Activated CD4-positive, CD25-positive, alpha-beta regulatory T cell treated with anti-CD3 and anti-CD28 coated beads, Interleukin-2, amount 50 U/mL, for 24 hours (primary cell): ENCODE measurements around the gene RIBC1.
"Not testable (repeated sequence)": the region's sequence is repeated elsewhere in the genome, so short reads cannot be mapped to it uniquely, and the experiment has no call there.

Source experiments
- ATAC-seq, 2 donors: fragments of 150-1000 bp; cut with Tn5 transposase; one replicate each; pipeline ENCODE4 v1.10.0; 2021; ENCODE audit warnings: mild to moderate bottlenecking in 1 of 2, moderate library complexity in 1 of 2

Gene RIBC1

GRCh38 chrX:53422861-53423306 lies at the start of gene RIBC1:
TSS of gene RIBC1 (plus strand) at chrX:53422873. CDS start at chrX:53426277, 3,404 bp downstream.
- ATAC-seq: no peak

DNA sequence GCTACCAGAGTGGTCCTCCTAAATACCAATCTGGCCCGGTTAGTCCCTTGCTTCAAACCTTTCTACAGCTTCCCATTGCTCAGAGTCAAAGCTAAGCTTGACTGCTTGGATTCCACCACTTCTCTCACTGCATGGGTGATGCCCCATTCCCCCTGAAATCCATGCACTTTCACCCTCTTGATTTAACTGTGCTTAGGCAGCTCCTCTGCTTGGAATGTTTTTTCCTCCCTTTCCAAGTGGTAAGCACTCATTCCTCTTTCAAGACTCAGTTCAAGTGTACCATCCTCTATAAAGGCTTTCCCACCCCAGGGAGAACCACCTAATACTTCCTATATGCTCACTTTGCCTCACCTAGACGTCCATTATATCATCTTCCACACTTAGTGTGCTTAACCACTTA lies 49.4 kb upstream of the RIBC1 start:
- no peak for ATAC-seq

- no peak for ATAC-seq
Observed at GRCh38 chrX:53374222-53374820, 48.4 kb upstream of the RIBC1 start.

- no peak for ATAC-seq
Observed at GRCh38 chrX:53374923-53375322, 47.8 kb upstream of the RIBC1 start.

- no peak for ATAC-seq
Observed at GRCh38 chrX:53376888-53377287, 45.8 kb upstream of the RIBC1 start.

DNA sequence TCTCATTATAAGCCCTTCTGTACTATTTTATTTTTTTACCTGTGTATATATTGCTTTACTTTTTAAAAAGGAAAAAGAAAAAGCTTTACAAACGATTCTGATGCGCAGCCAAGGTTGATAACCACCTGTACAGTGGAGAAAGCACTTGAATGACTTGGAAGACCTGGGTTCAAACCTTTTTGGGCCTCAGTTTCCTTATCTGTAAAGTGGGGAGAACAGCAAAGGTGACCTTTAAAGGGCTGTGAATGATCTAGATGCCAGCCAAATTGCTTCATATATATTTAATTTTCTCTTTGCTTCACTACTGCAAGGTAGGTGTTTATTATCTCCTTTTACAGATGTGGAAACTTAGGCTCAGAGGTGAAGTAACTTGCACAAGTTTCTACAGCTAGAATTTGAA lies 45.2 kb upstream of the RIBC1 start:
- no peak for ATAC-seq

- peak in 1 of 2 donors; percentile 13 for ATAC-seq
Observed at GRCh38 chrX:53379008-53379710, 43.5 kb upstream of the RIBC1 start.

DNA sequence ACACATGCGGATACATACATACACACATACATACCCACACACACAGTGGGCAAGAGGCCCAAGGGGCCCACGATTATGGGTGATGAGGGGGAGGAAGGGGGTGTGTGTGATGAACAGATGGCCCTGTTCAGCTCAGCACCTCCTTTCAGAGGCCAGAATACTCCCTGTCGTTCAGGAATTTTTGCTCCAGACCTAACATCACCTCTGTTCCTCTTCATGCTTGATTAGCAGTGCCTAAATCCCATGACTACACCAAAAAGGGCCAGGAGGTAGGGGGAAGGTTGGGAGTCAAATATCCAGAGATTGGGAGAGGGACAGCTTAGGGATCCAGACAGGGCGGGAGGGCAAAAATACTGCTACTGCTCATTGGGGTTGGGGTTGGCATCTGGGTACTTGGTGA lies 42.9 kb upstream of the RIBC1 start:
- no peak for ATAC-seq

DNA sequence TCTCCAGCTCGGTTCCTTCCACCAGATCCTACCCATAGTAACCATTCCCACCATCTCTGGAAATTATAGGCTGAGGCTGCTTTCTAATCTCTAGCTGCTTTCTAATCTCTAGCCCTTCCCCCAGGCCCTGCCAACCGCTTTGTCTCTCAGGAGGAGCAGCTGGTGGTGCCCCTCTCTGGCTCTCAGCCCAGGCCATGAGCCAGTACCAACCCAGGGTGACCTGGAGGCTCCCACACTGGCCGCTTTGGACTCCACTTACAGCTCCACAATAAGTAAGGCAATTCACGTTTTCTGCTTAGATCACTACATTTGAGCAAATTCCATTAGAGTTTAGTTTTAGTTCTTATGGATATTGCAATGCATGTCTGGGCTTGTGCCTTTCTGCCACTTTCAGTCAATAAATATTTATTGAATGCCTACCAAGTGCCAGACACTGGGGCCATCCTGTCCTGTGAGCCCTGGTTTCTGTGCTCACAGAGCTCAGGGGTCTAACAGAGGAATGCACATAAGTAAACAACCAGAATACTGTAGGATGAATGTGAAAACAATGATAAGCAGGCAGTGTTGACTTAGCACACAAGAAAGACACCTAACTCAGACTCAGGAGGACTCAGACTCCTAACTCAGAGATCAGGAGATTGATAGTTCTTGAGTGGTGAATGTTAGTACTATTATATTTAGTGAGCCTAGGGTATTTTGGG lies 39.1 kb upstream of the RIBC1 start:
- no peak for ATAC-seq

GRCh38 chrX:53395605-53396298 lies 26.9 kb upstream of the RIBC1 start:
- no peak for ATAC-seq

DNA sequence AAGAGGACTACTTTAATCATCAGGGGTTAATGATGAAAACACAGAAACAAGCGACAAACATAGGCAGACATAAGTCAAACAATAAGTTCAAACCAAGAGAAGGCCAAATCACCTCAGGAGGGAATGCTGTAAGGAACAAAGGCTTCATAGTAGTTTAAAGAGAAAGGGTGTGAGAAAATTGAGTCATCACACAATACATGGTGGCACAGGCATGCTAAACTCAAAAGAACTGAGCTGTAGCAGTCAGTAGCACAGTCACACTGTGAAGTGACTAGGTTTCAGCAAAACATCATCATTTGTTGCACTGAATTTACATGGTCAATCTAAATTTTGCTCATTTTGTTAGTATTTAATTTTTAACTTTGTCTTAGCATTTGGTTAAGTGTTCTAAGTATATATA lies 24.5 kb upstream of the RIBC1 start:
- no peak for ATAC-seq

DNA sequence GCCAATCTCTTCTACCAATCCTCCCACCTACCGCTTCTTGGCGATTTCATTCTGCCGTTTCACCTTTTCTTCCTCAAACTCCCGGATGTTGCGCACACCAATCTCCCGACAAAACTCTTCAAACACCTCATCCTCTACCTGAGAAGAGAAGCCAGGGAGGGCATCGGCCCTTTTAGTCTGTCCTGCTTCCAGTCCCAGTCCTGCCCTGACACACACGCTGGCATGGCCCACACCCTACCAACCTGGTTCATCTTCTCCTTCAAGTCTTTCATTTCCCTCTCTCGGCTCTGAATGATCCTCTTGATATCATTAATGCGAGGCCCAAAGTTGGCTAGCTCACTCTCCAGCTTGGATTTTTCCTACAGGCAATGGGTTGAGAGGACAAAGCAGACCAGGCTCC lies 19.1 kb upstream of the RIBC1 start:
- no peak for ATAC-seq

DNA sequence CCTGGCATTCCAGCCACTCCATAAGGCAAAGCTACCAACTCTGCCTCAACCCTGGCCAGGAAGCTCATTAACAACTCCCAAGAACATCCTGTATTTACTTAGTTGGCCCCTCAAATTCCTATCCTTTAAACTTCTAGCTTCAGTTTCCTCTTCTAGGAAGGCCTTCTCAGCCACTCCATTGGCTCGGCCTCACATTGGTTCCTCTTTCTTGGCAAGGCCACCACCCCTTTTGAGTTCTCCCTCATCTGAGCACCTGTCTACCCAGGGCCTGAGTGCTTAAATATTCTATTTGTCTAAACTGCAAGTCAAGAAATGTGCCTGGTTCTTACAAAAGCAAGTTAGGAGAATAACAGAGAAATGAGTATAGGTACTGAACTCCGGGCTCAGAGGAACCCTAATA lies 10.2 kb upstream of the RIBC1 start:
- no peak for ATAC-seq

- not testable (repeated sequence) for ATAC-seq
Observed at GRCh38 chrX:53420351-53420750, 2.3 kb upstream of the RIBC1 start.

DNA sequence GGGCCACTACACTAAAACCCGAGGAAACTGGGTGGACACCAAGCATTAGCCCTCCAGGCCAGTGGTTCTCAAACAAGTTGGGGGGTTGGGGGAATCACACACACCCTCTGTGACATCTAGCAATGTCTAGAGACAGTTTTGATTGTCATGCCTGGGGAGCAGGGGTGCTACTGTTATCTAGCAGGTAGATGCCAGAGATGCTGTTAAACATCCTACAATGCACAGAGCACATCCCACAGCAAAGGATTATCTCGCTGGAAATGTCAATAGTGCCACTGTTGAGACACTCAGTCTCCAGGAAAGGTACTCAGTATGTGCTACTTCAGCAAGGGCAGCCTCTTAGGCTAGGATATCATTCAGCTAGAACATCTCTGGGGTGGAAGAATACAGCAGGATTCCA lies 1.5 kb upstream of the RIBC1 start:
- no peak for ATAC-seq

DNA sequence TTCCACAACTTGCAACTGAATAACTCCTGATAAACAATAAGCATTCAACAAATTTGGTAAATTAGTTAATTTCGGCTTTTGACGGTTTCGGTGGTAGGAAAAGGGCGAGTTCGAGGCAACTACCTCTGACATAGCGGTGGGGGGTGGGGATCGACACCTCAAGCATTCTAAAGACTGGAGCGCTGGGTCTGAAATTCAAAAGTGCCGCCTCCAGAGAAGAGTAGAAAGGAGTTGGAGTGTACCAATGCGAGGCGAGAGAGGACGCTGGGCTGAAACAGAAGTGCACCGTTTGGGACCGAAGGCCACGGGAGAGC lies 944 bp upstream of the RIBC1 start:
- peak; percentile 24 to 36 for ATAC-seq

DNA sequence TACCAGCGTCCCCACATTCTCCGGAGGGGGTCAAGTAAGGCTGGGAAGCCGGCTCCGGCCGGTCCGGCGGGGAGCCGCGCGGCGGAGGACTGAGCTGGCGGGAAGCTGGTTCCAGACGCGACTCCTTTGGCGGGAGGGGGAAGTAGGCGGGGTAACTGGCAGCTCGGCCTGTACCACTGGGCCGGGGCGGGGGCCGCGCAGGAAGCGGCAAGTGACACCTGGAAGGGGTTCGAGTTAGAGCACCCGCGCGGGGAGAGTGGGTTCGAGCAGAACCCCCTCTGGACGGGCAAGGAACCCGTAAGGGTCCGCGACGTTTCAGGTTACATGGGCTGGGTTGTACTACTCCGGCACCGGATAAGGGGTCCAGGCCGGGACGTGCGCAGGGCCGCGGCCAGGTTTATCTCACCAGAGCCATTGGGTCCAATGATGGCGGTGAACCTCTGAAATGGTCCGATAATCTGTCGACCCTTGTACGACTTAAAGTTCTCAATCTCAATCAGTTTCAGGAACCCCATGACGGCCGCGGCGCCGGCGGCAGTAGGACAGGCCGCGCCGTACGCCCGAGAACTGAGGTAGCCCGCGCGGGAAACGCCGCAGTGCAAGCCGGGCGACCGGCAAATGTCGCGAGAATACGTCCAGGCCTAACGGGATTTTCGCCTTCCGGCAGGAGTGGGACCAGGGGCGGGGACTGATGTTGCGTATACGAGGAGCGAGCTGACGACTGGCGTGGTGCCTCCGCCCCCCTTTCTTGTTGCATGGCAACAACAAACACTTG lies 400 bp upstream of the RIBC1 start, which contains the start of gene SMC1A:
Gene SMC1A (minus strand): TSS at position 569 of the 775 bp plus-strand sequence. CDS start 54 bp downstream, at position 515.
- peak; percentile 90 to 92 for ATAC-seq

- ATAC-seq: no peak
Observed at GRCh38 chrX:53429755-53430154, 7.1 kb downstream of the RIBC1 start.

GRCh38 chrX:53430231-53430630 lies 7.6 kb downstream of the RIBC1 start:
- no peak for ATAC-seq

DNA sequence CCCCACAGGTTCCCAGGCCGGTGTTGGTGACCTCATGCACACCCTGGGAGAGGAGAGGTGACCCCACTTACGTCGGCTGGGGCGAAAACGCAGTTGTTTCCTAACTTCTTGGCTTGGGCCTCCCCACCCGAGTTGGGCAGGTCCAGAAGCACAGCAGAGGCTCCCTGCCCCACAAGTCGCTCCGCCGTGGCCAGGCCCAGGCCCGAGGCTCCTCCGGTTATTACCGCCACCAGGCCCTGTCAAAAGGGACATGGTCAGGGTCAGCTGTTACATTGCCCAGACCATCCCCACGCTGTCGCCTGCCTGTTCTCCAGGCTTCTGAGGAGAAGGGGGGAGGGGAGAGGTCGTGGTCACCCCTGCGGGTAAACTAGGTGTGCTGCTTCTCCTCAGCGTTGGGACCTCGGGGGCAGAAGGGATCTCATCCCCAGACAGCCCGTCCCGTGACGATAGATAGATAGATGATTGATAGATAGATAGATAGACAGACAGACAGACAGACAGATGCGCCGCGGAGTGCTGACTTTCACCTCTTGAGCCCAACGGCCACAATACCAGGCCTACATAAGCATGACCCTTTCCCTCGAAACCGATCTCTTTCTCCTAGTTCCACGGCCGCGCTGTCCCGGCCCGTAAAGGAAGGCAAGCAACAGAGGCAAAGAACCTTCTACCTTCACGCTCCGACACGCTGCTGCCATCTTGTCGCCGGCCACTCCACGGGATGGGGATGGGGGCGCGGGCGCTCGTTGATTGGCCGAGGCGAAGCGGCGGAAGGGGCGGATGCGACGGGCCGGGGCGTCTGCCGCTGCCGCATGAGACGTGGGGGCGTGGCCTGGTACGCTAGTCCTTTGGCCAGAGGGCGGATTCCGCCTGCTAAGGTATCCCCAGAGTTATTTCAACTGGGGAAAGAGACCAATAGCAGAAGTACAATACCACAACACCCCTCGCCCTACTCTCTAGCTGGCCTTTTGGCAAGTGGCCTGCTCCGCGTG lies 11.3 kb downstream of the RIBC1 start, which contains the start of gene HSD17B10:
Gene HSD17B10 (minus strand): TSS at position 720 of the 989 bp plus-strand sequence. CDS start 25 bp downstream, at position 695.
- ATAC-seq: peak; percentile 95 to 96

DNA sequence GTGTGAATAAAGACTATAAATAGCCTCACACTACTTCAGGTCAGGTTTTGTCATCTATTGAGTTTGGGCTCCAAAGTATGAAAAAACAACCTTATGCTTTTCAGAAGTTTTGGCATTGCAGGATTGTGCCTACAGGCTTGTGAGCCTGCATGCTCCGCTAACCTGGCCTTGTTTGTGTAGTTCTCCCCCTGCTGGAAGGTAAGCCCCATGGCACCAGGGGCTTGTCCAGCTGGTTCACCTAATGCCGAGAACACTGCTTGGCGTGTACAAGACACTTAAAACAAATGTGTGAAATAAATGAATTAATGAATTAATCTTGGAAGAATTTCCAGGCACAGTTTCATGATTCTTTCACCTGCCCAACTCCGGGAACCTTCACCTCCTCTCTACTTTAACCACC lies 13.3 kb downstream of the RIBC1 start:
- ATAC-seq: peak in 1 of 2 donors; percentile 42
